HepG2 (cell line): ENCODE measurements around the gene TADA3. TPM values are rescaled to one million over a fixed set of nuclear protein-coding genes. Genes with fewer than 3 reads are reported as not detected.

Experiments
- CCDC6 ChIP-seq: sonication (generic); formaldehyde crosslinking; IDR thresholded peaks from 2 replicates; pipeline ENCODE4 v1.8.1; 2022; ENCODE audit warnings: mild to moderate bottlenecking, missing genetic modification reagents, moderate library complexity
- IRF2 ChIP-seq: IDR thresholded peaks from 2 replicates; pipeline ENCODE4 v1.6.1; 2018; ENCODE audit warnings: missing genetic modification reagents, missing compliant biosample characterization
- PHF20 ChIP-seq: sonication (generic); formaldehyde crosslinking; IDR thresholded peaks from 2 replicates; pipeline ENCODE4 v1.5.0; 2020; ENCODE audit warnings: mild to moderate bottlenecking, missing genetic modification reagents
- PITX1 ChIP-seq: sonication (generic); formaldehyde crosslinking; IDR thresholded peaks from 2 replicates; pipeline ENCODE4 v1.5.1; 2020; ENCODE audit warnings: mild to moderate bottlenecking, missing genetic modification reagents
- TCF7L2 ChIP-seq: IDR thresholded peaks from 2 replicates; pipeline ENCODE4 v1.6.1; 2011; ENCODE audit warnings: mild to moderate bottlenecking, low read depth, low read length, moderate library complexity
- YEATS4 ChIP-seq: sonication (generic); formaldehyde crosslinking; IDR thresholded peaks from 2 replicates; pipeline ENCODE4 v1.4.0; 2020; ENCODE audit warnings: missing genetic modification reagents, borderline replicate concordance
- ZNF253 ChIP-seq: sonication (generic); formaldehyde crosslinking; IDR thresholded peaks from 2 replicates; pipeline ENCODE4 v1.8.0; 2022; ENCODE audit warnings: mild to moderate bottlenecking, missing genetic modification reagents, borderline replicate concordance
- ZNF552 ChIP-seq: sonication (generic); formaldehyde crosslinking; IDR thresholded peaks from 2 replicates; pipeline ENCODE4 v1.9.0; 2022; ENCODE audit warnings: missing genetic modification reagents, mild to moderate bottlenecking, borderline replicate concordance
- ZNF746 ChIP-seq: sonication (generic); formaldehyde crosslinking; IDR thresholded peaks from 2 replicates; pipeline ENCODE4 v1.8.0; 2022; ENCODE audit warnings: mild to moderate bottlenecking, missing genetic modification reagents
- ZNF879 ChIP-seq: sonication (generic); formaldehyde crosslinking; IDR thresholded peaks from 2 replicates; pipeline ENCODE4 v1.8.1; 2023; ENCODE audit warnings: missing genetic modification reagents
- polyA plus RNA-seq, 8 experiments: library from polyadenylated mRNA; depleted of rRNA in 3 of 8; stranded (reverse) in 7 of 8; unstranded in 1 of 8; fragments of >200 nt; fragmentation: Illumina TruSeq in 4 of 8; extraction: Trizol in 4 of 8; gene quantifications; 2 replicates each; pipeline versions ENCODE4 v1.2.1 to v1.2.3, GENCODE V29; 2011 to 2016; ENCODE audit warnings: low read depth in 4 of 8, missing spikeins in 1 of 8, mixed read lengths in 1 of 8; ENCODE audit not compliant: insufficient read depth in 1 of 8
- total RNA-seq, 5 experiments: library from RNA; depleted of rRNA; stranded (reverse); fragments of >200 nt; fragmentation: Illumina TruSeq; extraction: Trizol; gene quantifications; 2 replicates each; pipeline ENCODE4 v1.2.3, GENCODE V29; 2016; ENCODE audit warnings: low read depth in 1 of 5
- TF ChIP-seq, protein P1 (sequence below): sonication (generic); formaldehyde crosslinking; IDR thresholded peaks from 2 replicates; pipeline ENCODE4 v1.8.1; 2023; ENCODE audit warnings: missing genetic modification reagents, mild to moderate bottlenecking, borderline replicate concordance
- TF ChIP-seq, protein P2 (sequence below): sonication (generic); formaldehyde crosslinking; conservative IDR thresholded peaks from 2 replicates; pipeline ENCODE4 v1.4.0; 2020; ENCODE audit warnings: mild to moderate bottlenecking, missing genetic modification reagents, moderate library complexity
- TF ChIP-seq, protein P3 (sequence below): sonication (generic); formaldehyde crosslinking; IDR thresholded peaks from 2 replicates; pipeline ENCODE4 v1.5.0; 2020; ENCODE audit warnings: missing genetic modification reagents
- TF ChIP-seq, protein P4 (sequence below): sonication (generic); formaldehyde crosslinking; IDR thresholded peaks from 2 replicates; pipeline ENCODE4 v1.4.0; 2020; ENCODE audit warnings: missing genetic modification reagents
- TF ChIP-seq, protein P5 (sequence below): sonication (generic); formaldehyde crosslinking; IDR thresholded peaks from 2 replicates; pipeline ENCODE4 v1.5.1; 2020; ENCODE audit warnings: missing genetic modification reagents, mild to moderate bottlenecking, borderline replicate concordance
- TF ChIP-seq, protein P6 (sequence below): sonication (generic); formaldehyde crosslinking; IDR thresholded peaks from 2 replicates; pipeline ENCODE4 v1.8.0; 2022; ENCODE audit warnings: low read depth, missing genetic modification reagents

Gene TADA3
- total and polyA plus RNA-seq, 2 of the 13 experiments (the other 11 are each of a cell fraction or from before 2014, with no cell fraction given) = 32.1 to 37.1 TPM

DNA sequence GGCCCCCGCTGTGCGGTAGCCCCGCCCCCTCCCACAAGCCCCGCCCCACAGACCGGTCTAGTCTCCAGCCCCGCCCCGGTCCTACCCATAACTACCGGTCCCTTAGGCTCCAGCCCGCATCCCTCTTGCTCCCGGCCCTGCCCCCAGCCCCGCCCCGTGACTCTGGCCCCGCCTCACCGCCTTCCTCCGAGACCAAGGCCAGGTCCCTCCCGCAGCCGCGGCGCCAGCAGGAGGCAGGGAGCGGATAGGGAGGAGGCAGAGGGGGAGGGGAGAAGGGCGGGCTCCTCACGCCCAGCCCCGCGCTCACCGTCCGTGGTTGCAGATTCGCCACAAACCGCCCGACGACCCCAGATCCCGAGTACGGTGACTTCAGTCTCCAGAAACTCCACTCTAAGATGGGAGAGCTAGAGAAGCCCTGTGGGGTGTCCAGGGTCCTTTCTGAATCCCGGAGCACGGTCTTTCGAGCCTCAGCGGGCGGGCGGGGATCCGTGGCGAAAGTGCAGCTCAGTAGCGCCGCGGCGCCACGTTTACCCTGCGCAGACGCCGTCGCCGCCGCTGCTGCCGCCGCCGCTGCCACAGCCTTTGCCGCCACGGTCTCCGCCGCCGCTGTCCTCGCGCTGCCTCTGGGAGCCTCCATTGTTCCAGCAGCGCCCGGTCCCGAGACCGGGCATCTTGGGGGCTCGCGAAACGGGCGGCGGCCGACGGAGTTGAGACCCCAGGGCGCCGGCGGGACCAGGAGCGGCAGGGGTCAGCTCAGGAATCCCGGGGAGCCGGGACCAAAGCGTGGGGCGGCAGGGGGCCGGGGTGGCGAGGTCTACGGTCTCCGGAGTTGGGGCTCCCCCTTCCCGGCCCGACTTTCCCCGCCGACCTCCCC lies 60.8 kb downstream of the TADA3 start, which contains the start of gene BRPF1 (continued):
- TF ChIP-seq ZNF879 (CRISPR knock-in tag) (no peak), PITX1 (peak; percentile 15; the same call in 1 of the 2 replicates), YEATS4 (CRISPR knock-in tag) (peak; percentile 75), ZNF746 (CRISPR knock-in tag) (peak; percentile 79; the same call in 1 of the 2 replicates), IRF2 (CRISPR knock-in tag) (peak; percentile 65), PHF20 (peak; percentile 87), ZNF253 (CRISPR knock-in tag) (0 out of 2 replicates have a peak, but pooled peaks have one; percentile 73), ZNF552 (CRISPR knock-in tag) (peak; percentile 62; the same call in 1 of the 2 replicates), TCF7L2 (no peak), CCDC6 (peak; percentile 29; the same call in 1 of the 2 replicates)
- TF ChIP-seq, protein P1, sequence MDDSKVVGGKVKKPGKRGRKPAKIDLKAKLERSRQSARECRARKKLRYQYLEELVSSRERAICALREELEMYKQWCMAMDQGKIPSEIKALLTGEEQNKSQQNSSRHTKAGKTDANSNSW = peak; percentile 69; the same call in 1 of the 2 replicates
- TF ChIP-seq, protein P2, sequence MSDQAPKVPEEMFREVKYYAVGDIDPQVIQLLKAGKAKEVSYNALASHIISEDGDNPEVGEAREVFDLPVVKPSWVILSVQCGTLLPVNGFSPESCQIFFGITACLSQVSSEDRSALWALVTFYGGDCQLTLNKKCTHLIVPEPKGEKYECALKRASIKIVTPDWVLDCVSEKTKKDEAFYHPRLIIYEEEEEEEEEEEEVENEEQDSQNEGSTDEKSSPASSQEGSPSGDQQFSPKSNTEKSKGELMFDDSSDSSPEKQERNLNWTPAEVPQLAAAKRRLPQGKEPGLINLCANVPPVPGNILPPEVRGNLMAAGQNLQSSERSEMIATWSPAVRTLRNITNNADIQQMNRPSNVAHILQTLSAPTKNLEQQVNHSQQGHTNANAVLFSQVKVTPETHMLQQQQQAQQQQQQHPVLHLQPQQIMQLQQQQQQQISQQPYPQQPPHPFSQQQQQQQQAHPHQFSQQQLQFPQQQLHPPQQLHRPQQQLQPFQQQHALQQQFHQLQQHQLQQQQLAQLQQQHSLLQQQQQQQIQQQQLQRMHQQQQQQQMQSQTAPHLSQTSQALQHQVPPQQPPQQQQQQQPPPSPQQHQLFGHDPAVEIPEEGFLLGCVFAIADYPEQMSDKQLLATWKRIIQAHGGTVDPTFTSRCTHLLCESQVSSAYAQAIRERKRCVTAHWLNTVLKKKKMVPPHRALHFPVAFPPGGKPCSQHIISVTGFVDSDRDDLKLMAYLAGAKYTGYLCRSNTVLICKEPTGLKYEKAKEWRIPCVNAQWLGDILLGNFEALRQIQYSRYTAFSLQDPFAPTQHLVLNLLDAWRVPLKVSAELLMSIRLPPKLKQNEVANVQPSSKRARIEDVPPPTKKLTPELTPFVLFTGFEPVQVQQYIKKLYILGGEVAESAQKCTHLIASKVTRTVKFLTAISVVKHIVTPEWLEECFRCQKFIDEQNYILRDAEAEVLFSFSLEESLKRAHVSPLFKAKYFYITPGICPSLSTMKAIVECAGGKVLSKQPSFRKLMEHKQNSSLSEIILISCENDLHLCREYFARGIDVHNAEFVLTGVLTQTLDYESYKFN (CRISPR knock-in tag) = peak; percentile 56
- TF ChIP-seq, protein P3, sequence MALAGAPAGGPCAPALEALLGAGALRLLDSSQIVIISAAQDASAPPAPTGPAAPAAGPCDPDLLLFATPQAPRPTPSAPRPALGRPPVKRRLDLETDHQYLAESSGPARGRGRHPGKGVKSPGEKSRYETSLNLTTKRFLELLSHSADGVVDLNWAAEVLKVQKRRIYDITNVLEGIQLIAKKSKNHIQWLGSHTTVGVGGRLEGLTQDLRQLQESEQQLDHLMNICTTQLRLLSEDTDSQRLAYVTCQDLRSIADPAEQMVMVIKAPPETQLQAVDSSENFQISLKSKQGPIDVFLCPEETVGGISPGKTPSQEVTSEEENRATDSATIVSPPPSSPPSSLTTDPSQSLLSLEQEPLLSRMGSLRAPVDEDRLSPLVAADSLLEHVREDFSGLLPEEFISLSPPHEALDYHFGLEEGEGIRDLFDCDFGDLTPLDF (CRISPR knock-in tag) = peak; percentile 64; the same call in 1 of the 2 replicates
- TF ChIP-seq, protein P4, sequence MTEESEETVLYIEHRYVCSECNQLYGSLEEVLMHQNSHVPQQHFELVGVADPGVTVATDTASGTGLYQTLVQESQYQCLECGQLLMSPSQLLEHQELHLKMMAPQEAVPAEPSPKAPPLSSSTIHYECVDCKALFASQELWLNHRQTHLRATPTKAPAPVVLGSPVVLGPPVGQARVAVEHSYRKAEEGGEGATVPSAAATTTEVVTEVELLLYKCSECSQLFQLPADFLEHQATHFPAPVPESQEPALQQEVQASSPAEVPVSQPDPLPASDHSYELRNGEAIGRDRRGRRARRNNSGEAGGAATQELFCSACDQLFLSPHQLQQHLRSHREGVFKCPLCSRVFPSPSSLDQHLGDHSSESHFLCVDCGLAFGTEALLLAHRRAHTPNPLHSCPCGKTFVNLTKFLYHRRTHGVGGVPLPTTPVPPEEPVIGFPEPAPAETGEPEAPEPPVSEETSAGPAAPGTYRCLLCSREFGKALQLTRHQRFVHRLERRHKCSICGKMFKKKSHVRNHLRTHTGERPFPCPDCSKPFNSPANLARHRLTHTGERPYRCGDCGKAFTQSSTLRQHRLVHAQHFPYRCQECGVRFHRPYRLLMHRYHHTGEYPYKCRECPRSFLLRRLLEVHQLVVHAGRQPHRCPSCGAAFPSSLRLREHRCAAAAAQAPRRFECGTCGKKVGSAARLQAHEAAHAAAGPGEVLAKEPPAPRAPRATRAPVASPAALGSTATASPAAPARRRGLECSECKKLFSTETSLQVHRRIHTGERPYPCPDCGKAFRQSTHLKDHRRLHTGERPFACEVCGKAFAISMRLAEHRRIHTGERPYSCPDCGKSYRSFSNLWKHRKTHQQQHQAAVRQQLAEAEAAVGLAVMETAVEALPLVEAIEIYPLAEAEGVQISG (CRISPR knock-in tag) = peak; percentile 75; the same call in 1 of the 2 replicates
- TF ChIP-seq, protein P5, sequence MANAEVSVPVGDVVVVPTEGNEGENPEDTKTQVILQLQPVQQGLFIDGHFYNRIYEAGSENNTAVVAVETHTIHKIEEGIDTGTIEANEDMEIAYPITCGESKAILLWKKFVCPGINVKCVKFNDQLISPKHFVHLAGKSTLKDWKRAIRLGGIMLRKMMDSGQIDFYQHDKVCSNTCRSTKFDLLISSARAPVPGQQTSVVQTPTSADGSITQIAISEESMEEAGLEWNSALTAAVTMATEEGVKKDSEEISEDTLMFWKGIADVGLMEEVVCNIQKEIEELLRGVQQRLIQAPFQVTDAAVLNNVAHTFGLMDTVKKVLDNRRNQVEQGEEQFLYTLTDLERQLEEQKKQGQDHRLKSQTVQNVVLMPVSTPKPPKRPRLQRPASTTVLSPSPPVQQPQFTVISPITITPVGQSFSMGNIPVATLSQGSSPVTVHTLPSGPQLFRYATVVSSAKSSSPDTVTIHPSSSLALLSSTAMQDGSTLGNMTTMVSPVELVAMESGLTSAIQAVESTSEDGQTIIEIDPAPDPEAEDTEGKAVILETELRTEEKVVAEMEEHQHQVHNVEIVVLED (CRISPR knock-in tag) = peak; percentile 98
- TF ChIP-seq, protein P6, sequence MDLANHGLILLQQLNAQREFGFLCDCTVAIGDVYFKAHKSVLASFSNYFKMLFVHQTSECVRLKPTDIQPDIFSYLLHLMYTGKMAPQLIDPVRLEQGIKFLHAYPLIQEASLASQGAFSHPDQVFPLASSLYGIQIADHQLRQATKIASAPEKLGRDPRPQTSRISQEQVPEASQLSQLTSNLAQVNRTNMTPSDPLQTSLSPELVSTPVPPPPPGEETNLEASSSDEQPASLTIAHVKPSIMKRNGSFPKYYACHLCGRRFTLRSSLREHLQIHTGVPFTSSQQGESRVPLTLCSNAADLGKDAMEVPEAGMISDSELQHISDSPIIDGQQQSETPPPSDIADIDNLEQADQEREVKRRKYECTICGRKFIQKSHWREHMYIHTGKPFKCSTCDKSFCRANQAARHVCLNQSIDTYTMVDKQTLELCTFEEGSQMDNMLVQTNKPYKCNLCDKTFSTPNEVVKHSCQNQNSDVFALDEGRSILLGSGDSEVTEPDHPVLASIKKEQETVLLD (CRISPR knock-in tag) = peak; percentile 81
